Measurements from ENCODE around the gene ABCB4. TPM values are rescaled to one million over a fixed set of nuclear protein-coding genes. Genes with fewer than 3 reads are reported as not detected.

Gene ABCB4
- total and polyA plus RNA-seq, 12 donors, result 1.2 to 14.4 (median 6.8) TPM

DNA sequence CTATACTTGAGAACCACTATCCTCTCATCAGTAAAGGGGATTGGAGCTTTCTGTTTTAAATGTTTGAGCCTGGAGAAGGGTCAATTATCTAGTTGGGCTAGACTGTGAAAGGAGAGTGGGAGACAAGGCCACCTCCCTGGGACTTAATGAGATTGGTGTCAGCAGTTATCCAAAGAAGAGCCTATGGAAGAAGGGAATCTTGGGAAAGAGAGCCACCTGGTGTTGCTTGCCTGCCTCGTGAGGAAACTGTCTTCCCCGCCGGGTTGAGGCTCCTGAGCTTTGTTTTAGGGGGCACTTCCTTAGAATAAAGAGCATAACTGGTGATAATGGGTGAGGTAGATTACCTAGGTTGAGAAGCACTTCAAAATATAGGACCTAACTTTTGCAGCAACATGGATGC is 32.0 kb upstream of the ABCB4 start:
- H3K4me1 ChIP-seq, result peaks cover 0 to 9% (median 0%) of the 10 kb centered on the region in 9 donors
- DNase-seq (no peak), ATAC-seq (peak in 2 of 8 donors; percentile 29 to 44)
- intact Hi-C loops (cut with DNase I), result loop anchor here in 8 of 10 donors (5.0 to 10.0 kb wide), 5 partner anchors 193 to 607 kb away; partner anchors contain the start of genes DBF4 (in 1 of the 8) and SLC25A40 (in 1 of the 8)
- WGBS, 2 donors, result 27 to 39% methylated on average over 3 of the region's 3 CpGs
- H3K36me3 ChIP-seq, result no peaks in the 10 kb centered on the region
- H3K27me3 ChIP-seq, result no peaks in the 10 kb centered on the region
- H3K9me3 ChIP-seq, result no peaks in the 10 kb centered on the region
- TF ChIP-seq, protein P1, sequence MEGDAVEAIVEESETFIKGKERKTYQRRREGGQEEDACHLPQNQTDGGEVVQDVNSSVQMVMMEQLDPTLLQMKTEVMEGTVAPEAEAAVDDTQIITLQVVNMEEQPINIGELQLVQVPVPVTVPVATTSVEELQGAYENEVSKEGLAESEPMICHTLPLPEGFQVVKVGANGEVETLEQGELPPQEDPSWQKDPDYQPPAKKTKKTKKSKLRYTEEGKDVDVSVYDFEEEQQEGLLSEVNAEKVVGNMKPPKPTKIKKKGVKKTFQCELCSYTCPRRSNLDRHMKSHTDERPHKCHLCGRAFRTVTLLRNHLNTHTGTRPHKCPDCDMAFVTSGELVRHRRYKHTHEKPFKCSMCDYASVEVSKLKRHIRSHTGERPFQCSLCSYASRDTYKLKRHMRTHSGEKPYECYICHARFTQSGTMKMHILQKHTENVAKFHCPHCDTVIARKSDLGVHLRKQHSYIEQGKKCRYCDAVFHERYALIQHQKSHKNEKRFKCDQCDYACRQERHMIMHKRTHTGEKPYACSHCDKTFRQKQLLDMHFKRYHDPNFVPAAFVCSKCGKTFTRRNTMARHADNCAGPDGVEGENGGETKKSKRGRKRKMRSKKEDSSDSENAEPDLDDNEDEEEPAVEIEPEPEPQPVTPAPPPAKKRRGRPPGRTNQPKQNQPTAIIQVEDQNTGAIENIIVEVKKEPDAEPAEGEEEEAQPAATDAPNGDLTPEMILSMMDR (IDR thresholded peaks at IDR 0.05), result peak in 3 of 9 donors; percentile 25 to 37 (median 33)
- no peak overlapping the region for H3K27ac ChIP-seq
- H3K4me3 ChIP-seq, result no peak overlapping the region

DNA sequence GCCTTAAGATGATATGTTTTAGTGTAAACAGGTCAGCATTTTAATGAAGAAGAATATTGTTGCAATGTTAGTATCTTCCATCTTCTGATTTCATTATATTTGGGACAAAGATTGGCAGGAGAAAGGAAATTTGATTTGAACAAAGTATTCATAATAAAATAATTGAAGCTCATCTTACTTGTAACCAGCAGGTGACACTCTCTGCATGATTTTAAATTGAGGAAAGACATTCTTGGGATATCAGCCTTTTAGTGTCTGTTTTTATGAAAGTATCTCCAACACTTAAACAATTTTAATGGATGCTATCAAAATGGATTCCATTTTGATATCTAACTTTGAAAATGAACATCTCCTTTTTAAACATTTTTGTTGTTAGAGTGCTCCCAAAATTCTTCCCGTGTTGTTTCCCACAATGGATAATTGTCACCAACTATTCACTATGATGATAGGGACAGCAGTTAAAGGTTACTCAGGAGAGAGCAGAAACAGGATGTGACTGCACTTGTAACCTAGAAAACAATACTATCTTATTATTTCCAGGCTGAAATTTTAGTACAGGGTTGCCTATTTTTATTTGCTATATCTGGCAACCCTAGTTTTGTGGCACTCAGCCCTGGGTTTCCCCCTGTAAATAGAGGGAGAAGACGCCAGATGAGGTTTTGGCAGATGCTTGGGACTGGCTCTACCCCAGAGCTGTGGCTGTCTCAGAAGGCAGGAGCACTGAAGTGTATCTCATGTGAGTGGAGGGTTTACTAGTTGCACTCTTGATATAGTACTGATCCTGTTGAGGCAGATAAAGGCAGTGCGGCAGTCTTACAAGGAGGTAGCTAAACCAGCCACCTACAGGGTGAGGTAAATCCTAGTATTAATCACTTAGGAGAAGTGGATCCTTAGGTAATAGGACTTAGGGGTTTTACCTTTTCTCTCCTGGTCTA is 31.0 kb upstream of the ABCB4 start:
- Histone ChIP-seq H3K36me3 (no peaks in the 10 kb centered on the region), H3K4me3 (no peak overlapping the region), H3K9me3 (no peaks in the 10 kb centered on the region), H3K27me3 (no peaks in the 10 kb centered on the region), H3K4me1 (peaks cover 0 to 9% (median 0%) of the 10 kb centered on the region in 9 donors), H3K27ac (no peak overlapping the region)
- TF ChIP-seq, protein P1 (IDR thresholded peaks at IDR 0.05), result peak in 8 of 9 donors; percentile 23 to 67 (median 52)
- intact Hi-C loops (cut with DNase I), result loop anchor here in 8 of 10 donors (5.0 to 10.0 kb wide), 5 partner anchors 192 to 608 kb away; partner anchors contain the start of genes DBF4 (in 1 of the 8) and SLC25A40 (in 1 of the 8)
- ATAC-seq (peak in 1 of 8 donors; percentile 22), DNase-seq (no peak)
- 33 to 45% methylated on average over 3 of the region's 3 CpGs for WGBS, 2 donors

- intact Hi-C loops (cut with DNase I), result loop anchor here in 8 of 10 donors (5.0 to 10.0 kb wide), 5 partner anchors 191 to 609 kb away; partner anchors contain the start of genes DBF4 (in 1 of the 8) and SLC25A40 (in 1 of the 8)
- 78 to 84% methylated on average over 5 of the region's 5 CpGs for WGBS, 2 donors
- no peaks in the 10 kb centered on the region for H3K36me3 ChIP-seq
- ATAC-seq (no peak), DNase-seq (no peak)
- no peaks in the 10 kb centered on the region for H3K9me3 ChIP-seq
- no peak overlapping the region for H3K27ac ChIP-seq
- H3K4me3 ChIP-seq, result no peak overlapping the region
- H3K27me3 ChIP-seq, result no peaks in the 10 kb centered on the region
- H3K4me1 ChIP-seq, result peaks cover 0 to 9% (median 0%) of the 10 kb centered on the region in 9 donors
- TF ChIP-seq, protein P1 (IDR thresholded peaks at IDR 0.05), result no peak
Observed at GRCh38 chr7:87505557-87506245, 30.2 kb upstream of the ABCB4 start.

- Histone ChIP-seq H3K36me3 (no peaks in the 10 kb centered on the region), H3K9me3 (no peaks in the 10 kb centered on the region), H3K4me1 (peaks cover 0 to 9% (median 0%) of the 10 kb centered on the region in 9 donors), H3K27ac (no peak overlapping the region), H3K4me3 (no peak overlapping the region), H3K27me3 (no peaks in the 10 kb centered on the region)
- DNase-seq (no peak), ATAC-seq (no peak)
- TF ChIP-seq, protein P1 (IDR thresholded peaks at IDR 0.05), result no peak
- WGBS, 2 donors, result 82 to 85% methylated on average over 5 of the region's 5 CpGs
- intact Hi-C loops (cut with DNase I), result loop anchor here in 8 of 10 donors (5.0 to 10.0 kb wide), 5 partner anchors 190 to 610 kb away; partner anchors contain the start of genes DBF4 (in 1 of the 8) and SLC25A40 (in 1 of the 8)
Observed at GRCh38 chr7:87505122-87505521, 29.6 kb upstream of the ABCB4 start.
